Muscle of leg (tissue), 16 donors: ENCODE measurements around the gene SMARCA5. TPM values are rescaled to one million over a fixed set of nuclear protein-coding genes. Genes with fewer than 3 reads are reported as not detected.
A peak's percentile ranks its signal among the peaks of the same experiment; 100 is the strongest.

Experiments
- DNase-seq: peaks from one replicate; pipeline ENCODE4 v3.0.0; 2013
- H3K27ac ChIP-seq: one replicate; pipeline ENCODE4 v1.5.1; 2013; ENCODE audit warnings: mild to moderate bottlenecking, low read length, control low read depth
- H3K27me3 ChIP-seq: one replicate; pipeline ENCODE4 v1.6.1; 2013; ENCODE audit warnings: low read length; ENCODE audit not compliant: control insufficient read depth, insufficient read depth
- H3K36me3 ChIP-seq: one replicate; pipeline ENCODE4 v1.6.1; 2013; ENCODE audit warnings: low read length; ENCODE audit not compliant: control insufficient read depth, insufficient read depth
- H3K4me1 ChIP-seq: one replicate; pipeline ENCODE4 v1.6.1; 2013; ENCODE audit warnings: low read length; ENCODE audit not compliant: control insufficient read depth, insufficient read depth
- H3K4me3 ChIP-seq: one replicate; pipeline ENCODE4 v1.5.1; 2013; ENCODE audit warnings: low read length, control low read depth
- H3K9me3 ChIP-seq: replicated peaks from 2 replicates; pipeline ENCODE4 v1.6.1; 2013; ENCODE audit warnings: low read depth, low read length; ENCODE audit not compliant: control insufficient read depth
- WGBS: methylation state at CpG from one replicate; pipeline ENCODE4 v1.1.5; 2013; ENCODE audit warnings: missing lambda C conversion rate; ENCODE audit not compliant: insufficient coverage; 5-methylcytosine and 5-hydroxymethylcytosine counted together
- long read RNA-seq, 11 donors: transcript quantifications; one replicate each; lab custom pipeline, GENCODE V29; 2026
- polyA plus RNA-seq, 8 donors: library from polyadenylated mRNA; unstranded; fragments of 120-200 nt; gene quantifications; one replicate each; pipeline versions ENCODE4 v1.2.1 to v1.2.3, GENCODE V29; 2013; ENCODE audit warnings: inconsistent platforms in 1 of 8, low replicate concordance in 1 of 8; ENCODE audit not compliant: insufficient read length in 8 of 8, insufficient read depth in 1 of 8
- total RNA-seq: library from RNA; stranded (reverse); fragments of 120-200 nt; gene quantifications from one replicate; pipeline ENCODE4 v1.2.4, GENCODE V29; 2013

Gene SMARCA5, protein sequence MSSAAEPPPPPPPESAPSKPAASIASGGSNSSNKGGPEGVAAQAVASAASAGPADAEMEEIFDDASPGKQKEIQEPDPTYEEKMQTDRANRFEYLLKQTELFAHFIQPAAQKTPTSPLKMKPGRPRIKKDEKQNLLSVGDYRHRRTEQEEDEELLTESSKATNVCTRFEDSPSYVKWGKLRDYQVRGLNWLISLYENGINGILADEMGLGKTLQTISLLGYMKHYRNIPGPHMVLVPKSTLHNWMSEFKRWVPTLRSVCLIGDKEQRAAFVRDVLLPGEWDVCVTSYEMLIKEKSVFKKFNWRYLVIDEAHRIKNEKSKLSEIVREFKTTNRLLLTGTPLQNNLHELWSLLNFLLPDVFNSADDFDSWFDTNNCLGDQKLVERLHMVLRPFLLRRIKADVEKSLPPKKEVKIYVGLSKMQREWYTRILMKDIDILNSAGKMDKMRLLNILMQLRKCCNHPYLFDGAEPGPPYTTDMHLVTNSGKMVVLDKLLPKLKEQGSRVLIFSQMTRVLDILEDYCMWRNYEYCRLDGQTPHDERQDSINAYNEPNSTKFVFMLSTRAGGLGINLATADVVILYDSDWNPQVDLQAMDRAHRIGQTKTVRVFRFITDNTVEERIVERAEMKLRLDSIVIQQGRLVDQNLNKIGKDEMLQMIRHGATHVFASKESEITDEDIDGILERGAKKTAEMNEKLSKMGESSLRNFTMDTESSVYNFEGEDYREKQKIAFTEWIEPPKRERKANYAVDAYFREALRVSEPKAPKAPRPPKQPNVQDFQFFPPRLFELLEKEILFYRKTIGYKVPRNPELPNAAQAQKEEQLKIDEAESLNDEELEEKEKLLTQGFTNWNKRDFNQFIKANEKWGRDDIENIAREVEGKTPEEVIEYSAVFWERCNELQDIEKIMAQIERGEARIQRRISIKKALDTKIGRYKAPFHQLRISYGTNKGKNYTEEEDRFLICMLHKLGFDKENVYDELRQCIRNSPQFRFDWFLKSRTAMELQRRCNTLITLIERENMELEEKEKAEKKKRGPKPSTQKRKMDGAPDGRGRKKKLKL
- total RNA-seq = 35.3 TPM
- polyA plus RNA-seq = 10 to 100 TPM; 51.0 to 76.6 (median 60.7) TPM
- long read RNA-seq, donor 1, full-length matches to known transcripts = 2 of 2 reads
- long read RNA-seq, donor 1, partial matches to known transcripts = 0 of 2 reads
- long read RNA-seq, donor 1, other reads (novel, unspliced or antisense) = 0 of 2 reads
- long read RNA-seq, donor 2 = 0 reads
- long read RNA-seq, donor 3, full-length matches to known transcripts = 4 of 9 reads
- long read RNA-seq, donor 3, partial matches to known transcripts = 5 of 9 reads
- long read RNA-seq, donor 3, other reads (novel, unspliced or antisense) = 0 of 9 reads
- long read RNA-seq, donor 4, full-length matches to known transcripts = 2 of 2 reads
- long read RNA-seq, donor 4, partial matches to known transcripts = 0 of 2 reads
- long read RNA-seq, donor 4, other reads (novel, unspliced or antisense) = 0 of 2 reads
- long read RNA-seq, donor 5, full-length matches to known transcripts = 7 of 39 reads
- long read RNA-seq, donor 5, partial matches to known transcripts = 32 of 39 reads
- long read RNA-seq, donor 5, other reads (novel, unspliced or antisense) = 0 of 39 reads
- long read RNA-seq, donor 6, full-length matches to known transcripts = 12 of 12 reads
- long read RNA-seq, donor 6, partial matches to known transcripts = 0 of 12 reads
- long read RNA-seq, donor 6, other reads (novel, unspliced or antisense) = 0 of 12 reads
- long read RNA-seq, donor 7, full-length matches to known transcripts = 1 of 20 reads
- long read RNA-seq, donor 7, partial matches to known transcripts = 19 of 20 reads
- long read RNA-seq, donor 7, other reads (novel, unspliced or antisense) = 0 of 20 reads
- long read RNA-seq, donor 8, full-length matches to known transcripts = 2 of 2 reads
- long read RNA-seq, donor 8, partial matches to known transcripts = 0 of 2 reads
- long read RNA-seq, donor 8, other reads (novel, unspliced or antisense) = 0 of 2 reads
- long read RNA-seq, donor 9, full-length matches to known transcripts = 1 of 12 reads
- long read RNA-seq, donor 9, partial matches to known transcripts = 11 of 12 reads
- long read RNA-seq, donor 9, other reads (novel, unspliced or antisense) = 0 of 12 reads
- long read RNA-seq, donor 10, full-length matches to known transcripts = 6 of 30 reads
- long read RNA-seq, donor 10, partial matches to known transcripts = 24 of 30 reads
- long read RNA-seq, donor 10, other reads (novel, unspliced or antisense) = 0 of 30 reads
- long read RNA-seq, donor 11, full-length matches to known transcripts = 3 of 3 reads
- long read RNA-seq, donor 11, partial matches to known transcripts = 0 of 3 reads
- long read RNA-seq, donor 11, other reads (novel, unspliced or antisense) = 0 of 3 reads

DNA sequence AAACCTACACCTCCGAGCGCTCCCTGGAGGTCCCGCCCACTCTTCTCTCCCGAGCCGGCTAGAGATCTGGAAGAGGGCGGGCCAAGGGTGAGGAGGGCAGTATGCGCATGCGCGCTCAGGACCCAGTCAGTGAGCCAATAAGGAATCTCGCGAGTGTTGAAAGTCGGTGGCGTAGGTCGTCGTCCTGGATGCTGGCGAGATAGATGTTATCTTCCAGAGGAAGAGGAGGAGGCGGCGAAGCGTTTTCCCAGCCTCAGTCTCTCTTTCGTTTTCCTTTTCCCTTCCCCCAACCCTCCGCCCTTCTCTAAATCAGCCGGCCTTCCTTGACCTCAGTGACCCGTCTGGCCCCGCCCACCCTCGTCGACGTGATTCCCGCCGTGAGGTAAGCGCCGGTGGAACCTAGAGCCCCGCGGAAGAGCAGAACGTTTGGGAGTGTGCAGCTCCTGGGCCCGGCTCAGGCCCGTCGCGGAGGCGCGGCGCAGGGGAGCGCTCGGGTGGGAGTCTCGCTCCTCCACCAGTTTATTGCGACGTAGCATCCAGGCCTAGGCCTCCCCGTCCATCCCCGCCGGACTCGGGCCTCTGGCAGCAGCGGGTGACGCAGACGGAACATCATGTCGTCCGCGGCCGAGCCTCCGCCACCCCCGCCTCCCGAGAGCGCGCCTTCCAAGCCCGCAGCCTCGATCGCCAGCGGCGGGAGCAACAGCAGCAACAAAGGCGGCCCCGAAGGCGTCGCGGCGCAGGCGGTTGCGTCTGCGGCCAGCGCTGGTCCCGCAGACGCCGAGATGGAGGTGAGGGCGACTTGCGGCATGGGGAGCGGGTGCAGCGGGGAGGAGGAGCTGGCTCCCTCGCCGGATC lies at the start of gene SMARCA5:
SMARCA5 (plus strand) TSS at position 389 of the 855 bp plus-strand sequence; CDS start at position 612, 223 bp downstream.
- H3K4me3 ChIP-seq = peak within 1 kb of the TSS; percentile 82
- peaks cover 4% of the 10 kb centered on the region for H3K36me3 ChIP-seq
- no peaks in the 10 kb centered on the region for H3K27me3 ChIP-seq
- DNase-seq = peak; percentile 99
- H3K27ac ChIP-seq = peak within 1 kb of the TSS; percentile 100
- H3K4me1 ChIP-seq = peaks cover 2% of the 10 kb centered on the region
- 0% methylated on average over 66 of the region's 86 CpGs for WGBS
- H3K9me3 ChIP-seq = no peaks in the 10 kb centered on the region

DNA sequence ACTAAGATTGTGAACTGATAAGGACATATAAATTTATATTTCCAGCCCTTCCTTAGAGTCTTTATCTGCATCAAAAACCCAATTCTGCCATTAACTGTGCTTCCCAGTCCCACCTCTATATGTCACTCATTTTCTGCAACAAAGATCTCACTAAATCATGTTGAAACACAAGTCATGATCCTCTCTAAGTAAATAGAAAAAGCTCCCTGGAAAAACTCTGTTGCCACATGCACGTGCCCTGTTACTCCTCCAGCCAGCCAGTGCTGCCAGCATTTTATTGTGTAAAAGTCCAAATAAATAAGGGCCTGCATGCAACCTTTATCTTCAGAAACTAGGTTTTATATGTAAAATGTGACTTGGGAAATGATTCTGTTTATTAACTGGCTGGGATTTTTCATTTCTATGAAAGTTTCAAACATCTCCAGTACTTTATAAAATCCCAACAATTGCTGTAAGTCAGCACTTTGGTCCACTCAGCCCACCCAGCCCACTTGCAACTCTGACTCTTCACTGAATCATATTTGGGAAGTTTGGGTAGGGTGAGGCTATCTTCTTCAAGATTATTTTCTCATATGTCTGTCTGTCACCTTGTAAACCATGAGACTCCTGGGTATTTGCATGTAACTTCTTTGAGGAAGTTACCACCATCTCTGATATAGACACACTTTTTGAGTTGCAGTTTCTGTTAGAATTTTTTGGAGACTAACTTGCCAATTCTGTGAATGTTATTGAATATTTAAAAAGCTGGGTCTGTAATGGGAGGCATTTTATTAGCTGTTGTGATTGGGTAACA lies 40.0 kb upstream of the SMARCA5 start:
- no CpG with 5 or more reads among the region's 1 CpG for WGBS
- Histone ChIP-seq H3K9me3 (no peaks in the 10 kb centered on the region), H3K27ac (no peak overlapping the region), H3K36me3 (peaks cover 9% of the 10 kb centered on the region), H3K4me1 (no peaks in the 10 kb centered on the region), H3K27me3 (no peaks in the 10 kb centered on the region), H3K4me3 (no peak overlapping the region)
- DNase-seq = no peak

GRCh38 chr4:143477487-143477886 lies 36.0 kb upstream of the SMARCA5 start:
- H3K27me3 ChIP-seq = no peaks in the 10 kb centered on the region
- DNase-seq = no peak
- H3K27ac ChIP-seq = no peak overlapping the region
- H3K4me3 ChIP-seq = no peak overlapping the region
- H3K4me1 ChIP-seq = no peaks in the 10 kb centered on the region
- H3K9me3 ChIP-seq = no peaks in the 10 kb centered on the region
- WGBS = 86% methylated on average over 1 of the region's 2 CpGs
- peaks cover 3% of the 10 kb centered on the region for H3K36me3 ChIP-seq

GRCh38 chr4:143481361-143481760 lies 32.1 kb upstream of the SMARCA5 start:
- WGBS = 30% methylated on average over 1 of the region's 3 CpGs
- no peaks in the 10 kb centered on the region for H3K9me3 ChIP-seq
- no peak overlapping the region for H3K4me3 ChIP-seq
- H3K36me3 ChIP-seq = no peaks in the 10 kb centered on the region
- no peak for DNase-seq
- H3K27me3 ChIP-seq = no peaks in the 10 kb centered on the region
- no peaks in the 10 kb centered on the region for H3K4me1 ChIP-seq
- no peak overlapping the region for H3K27ac ChIP-seq

DNA sequence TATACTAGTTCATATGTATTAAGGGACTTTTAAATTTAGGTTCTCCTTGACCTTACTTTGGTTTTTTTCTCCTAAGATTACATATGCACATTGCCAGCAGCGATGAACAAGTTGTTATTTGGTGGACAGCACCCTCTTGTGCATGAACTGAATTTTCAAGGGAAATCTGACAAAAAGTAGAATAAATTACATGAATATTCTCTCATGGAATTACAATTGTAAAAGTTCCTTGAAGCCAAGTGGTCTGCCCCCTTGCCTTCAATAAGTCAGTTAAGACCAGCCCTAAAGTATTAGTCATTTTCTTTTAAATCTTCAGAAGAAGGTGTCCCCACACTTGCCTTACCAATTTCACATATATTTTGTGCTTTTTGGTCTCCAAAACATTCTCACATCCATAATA lies 30.7 kb upstream of the SMARCA5 start:
- no CpG with 5 or more reads among the region's 1 CpG for WGBS
- Histone ChIP-seq H3K36me3 (no peaks in the 10 kb centered on the region), H3K4me1 (no peaks in the 10 kb centered on the region), H3K9me3 (no peaks in the 10 kb centered on the region), H3K4me3 (no peak overlapping the region), H3K27me3 (no peaks in the 10 kb centered on the region), H3K27ac (no peak overlapping the region)
- DNase-seq = peak; percentile 74

DNA sequence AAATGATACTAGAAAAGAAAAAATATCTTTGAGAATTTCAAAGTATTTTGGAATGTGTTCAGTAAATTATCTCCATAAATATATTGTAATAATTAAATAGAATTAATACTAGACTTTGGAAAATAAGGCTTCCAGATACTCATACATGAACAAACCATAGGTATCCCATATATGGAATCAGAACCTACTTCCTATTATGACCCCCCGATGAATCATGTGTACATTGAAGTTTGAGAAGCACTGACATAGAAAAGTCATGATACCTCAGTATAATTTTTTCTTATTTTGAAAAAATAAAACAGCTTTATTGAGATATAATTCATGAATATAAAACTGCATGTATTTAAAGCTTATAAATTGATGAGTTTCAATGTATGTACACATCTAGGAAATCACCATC lies 27.2 kb upstream of the SMARCA5 start:
- no CpG with 5 or more reads among the region's 1 CpG for WGBS
- Histone ChIP-seq H3K36me3 (no peaks in the 10 kb centered on the region), H3K9me3 (no peaks in the 10 kb centered on the region), H3K4me3 (no peak overlapping the region), H3K4me1 (no peaks in the 10 kb centered on the region), H3K27me3 (no peaks in the 10 kb centered on the region), H3K27ac (no peak overlapping the region)
- no peak for DNase-seq

- Histone ChIP-seq H3K4me3 (no peak overlapping the region), H3K27ac (no peak overlapping the region), H3K27me3 (no peaks in the 10 kb centered on the region), H3K9me3 (no peaks in the 10 kb centered on the region), H3K36me3 (no peaks in the 10 kb centered on the region), H3K4me1 (no peaks in the 10 kb centered on the region)
- no peak for DNase-seq
- WGBS = 95% methylated on average over 3 of the region's 3 CpGs
These were observed 24.8 kb upstream of the SMARCA5 start for GRCh38 chr4:143488687-143489086.
